Umbilical cord (tissue), 2 donors: Measurements from ENCODE around the gene LINGO1. TPM values are rescaled to one million over a fixed set of nuclear protein-coding genes. Genes with fewer than 3 reads are reported as not detected.

Source experiments
- DNase-seq: peaks from one replicate; pipeline ENCODE4 v3.0.0-alpha.2; 2015; ENCODE audit warnings: low spot score
- total RNA-seq: library from RNA; depleted of rRNA; stranded (reverse); fragments of >200 nt; gene quantifications from one replicate; pipeline ENCODE4 v1.2.3, GENCODE V29; 2014; ENCODE audit warnings: low replicate concordance; ENCODE audit not compliant: insufficient read depth

The LINGO1 gene
- total RNA-seq, 1 donor from 2014 or later = 14.2 TPM

- no peak for DNase-seq
Measured at GRCh38 chr15:77571741-77572140, 61.0 kb downstream of the LINGO1 start.

DNA sequence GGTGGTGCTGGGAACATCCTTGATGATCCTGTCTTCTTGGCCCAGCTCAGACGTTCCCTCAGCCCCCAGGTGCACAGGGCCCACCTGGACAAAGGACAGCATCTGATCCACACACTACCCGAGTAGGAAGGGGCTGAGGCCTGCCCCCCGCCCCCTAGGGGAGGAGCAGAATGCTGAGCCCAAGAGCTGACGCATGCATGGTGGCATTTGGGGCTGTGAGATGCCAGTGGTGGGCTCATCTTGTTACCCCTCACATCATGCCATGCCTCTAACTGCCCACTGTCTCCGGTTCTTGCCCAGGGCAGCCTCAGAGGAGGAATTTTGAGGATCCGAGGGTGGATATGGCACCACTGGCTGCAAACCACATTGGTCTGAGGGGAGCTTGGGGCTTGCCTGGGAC is 61.5 kb downstream of the LINGO1 start:
- DNase-seq = no peak

- DNase-seq = peak; percentile 24
Measured at GRCh38 chr15:77569729-77570125, 63.0 kb downstream of the LINGO1 start.

DNA sequence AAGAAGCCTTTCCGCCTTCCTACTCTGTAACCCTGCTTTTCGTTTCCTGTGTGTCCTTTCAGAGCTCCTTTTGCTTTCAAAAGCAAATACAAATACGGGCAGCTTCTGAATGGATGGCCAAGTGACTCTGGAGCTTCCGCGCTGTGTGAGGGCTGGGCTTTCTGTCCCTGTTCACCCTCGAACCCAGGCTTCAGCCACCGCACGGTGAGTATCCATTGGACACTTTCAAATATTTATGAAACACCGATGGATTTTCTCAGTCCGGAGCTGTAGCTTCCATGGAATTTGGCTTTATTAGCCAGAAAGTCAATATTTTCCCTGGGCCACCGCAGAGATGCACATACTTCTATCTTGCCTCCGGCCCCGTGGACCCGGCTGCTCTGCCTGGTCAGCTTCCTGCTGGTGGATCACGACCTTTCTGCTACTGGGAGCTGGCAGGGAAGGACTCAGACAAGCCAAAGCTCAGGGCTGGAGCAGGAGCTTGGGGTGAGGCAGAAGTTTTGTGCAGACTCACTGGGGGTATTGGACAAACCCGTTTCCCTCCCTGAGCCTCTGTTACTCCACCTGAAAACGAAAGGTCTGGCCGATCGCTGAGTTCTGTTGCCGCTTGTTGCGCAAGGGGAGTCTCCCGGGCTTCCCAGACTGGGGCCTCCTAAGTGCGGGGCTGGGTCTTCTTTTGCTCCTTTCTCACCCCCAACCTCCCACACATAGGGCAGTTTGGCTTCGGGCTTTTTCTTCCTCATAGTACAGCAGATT is 63.6 kb downstream of the LINGO1 start:
- DNase-seq = peak; percentile 51

GRCh38 chr15:77568014-77568972 is 64.4 kb downstream of the LINGO1 start:
- peak; percentile 60 for DNase-seq

DNA sequence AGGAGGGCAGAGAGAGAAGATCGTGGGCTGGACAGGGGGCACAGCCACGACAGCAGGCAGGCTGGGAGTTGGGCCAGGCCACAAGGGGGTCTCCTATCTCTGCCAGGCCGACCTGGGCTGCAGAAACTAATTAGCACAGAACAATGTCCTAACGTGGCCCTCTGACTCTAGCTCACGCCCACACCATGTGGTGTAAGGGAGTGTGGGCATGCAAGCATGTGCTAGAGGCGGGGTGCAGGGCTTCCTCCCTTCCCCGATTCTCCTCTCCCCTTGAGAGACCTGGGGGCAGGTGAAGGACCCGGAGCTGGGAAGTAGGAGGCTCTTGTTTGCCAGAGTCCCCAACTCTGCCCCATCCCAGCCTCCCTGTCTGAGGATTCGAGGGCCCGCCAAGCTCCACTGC is 65.5 kb downstream of the LINGO1 start:
- DNase-seq = no peak

- DNase-seq = no peak
Measured at GRCh38 chr15:77566092-77566491, 66.6 kb downstream of the LINGO1 start.

DNA sequence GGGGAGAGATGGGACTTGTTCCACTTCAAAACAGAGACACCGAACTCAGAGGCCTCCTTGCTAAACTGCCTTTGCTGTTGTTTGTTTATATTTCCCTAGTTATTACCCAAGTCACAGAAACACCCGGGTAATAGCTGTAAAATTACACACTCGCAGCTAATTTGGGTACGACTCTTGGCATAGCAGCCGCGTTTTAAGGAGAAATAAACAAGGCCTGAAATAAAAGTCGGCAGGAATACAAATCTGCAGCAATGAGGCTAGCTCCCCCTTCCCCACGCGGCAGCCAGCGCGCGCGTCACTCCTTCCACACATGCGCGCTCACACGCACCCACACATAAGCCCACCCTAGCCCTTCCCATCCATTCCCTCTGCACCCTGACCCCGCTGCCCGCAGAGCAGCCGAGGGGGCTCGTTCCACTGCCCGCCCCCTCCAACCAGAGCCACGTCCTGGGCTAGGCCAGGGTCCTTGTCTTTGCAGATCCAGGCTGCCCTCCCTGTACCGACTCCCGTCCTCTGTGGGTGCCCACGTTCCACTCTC is 67.3 kb downstream of the LINGO1 start:
- no peak for DNase-seq

DNA sequence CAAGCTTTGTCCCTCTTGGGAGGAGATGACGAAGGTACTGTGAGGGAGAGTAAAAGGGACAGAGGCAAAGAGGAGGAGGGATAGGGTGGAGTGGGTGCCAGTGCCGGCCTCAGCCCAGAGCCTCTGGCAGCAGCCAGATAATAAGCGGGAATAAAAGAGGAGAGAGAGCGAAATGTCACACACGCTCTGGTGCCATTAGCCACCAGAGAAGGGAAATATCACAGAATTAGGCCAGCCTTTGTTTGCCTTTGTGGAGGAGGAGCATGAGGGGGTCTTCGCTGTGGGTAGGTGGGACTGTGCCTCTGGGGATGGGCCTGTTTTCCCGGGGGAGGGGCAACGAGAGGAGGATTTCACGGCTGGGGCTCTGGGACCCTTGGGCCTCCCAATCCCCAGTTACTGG is 67.8 kb downstream of the LINGO1 start:
- no peak for DNase-seq

- DNase-seq = no peak
Measured at GRCh38 chr15:77564341-77564740, 68.4 kb downstream of the LINGO1 start.

DNA sequence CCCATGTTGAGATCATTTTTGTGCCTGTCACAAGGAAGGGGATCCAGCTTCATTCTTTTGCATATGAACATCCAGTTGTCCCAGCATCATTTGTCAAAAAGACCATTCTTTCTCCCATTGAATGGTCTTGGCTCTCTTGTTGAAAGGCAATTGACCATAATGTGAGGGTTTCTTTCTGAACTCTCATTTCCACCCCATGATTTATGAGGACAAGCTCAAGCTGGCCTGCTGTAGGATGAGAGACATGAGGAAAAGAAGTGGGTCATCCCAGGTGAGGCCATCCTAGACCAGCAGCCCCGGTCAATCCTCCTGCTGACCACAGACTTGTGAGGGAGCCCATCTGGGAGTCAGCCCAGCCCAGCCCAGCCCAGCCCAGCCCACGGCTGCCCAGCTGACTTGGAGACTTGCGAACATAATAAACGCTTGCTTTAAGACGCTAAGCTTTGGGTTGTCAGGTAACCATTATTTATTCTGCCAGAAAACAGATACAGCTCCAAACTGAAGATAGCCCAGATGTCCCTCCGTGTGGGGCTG is 69.0 kb downstream of the LINGO1 start:
- no peak for DNase-seq

Other genes starting within 250 kb of the LINGO1 start
- 129 TPM for gene PEAK1, start 212.8 kb downstream of the LINGO1 start, total RNA-seq
- gene HMG20A, start 212.0 kb downstream of the LINGO1 start, total RNA-seq = 33.2 TPM